ENCODE results near the gene ADAMTS9. TPM values are rescaled to one million over a fixed set of nuclear protein-coding genes. Genes with fewer than 3 reads are reported as not detected.

The ADAMTS9 gene
- total and polyA plus RNA-seq, 4 experiments from 2014 or later: not detected

DNA sequence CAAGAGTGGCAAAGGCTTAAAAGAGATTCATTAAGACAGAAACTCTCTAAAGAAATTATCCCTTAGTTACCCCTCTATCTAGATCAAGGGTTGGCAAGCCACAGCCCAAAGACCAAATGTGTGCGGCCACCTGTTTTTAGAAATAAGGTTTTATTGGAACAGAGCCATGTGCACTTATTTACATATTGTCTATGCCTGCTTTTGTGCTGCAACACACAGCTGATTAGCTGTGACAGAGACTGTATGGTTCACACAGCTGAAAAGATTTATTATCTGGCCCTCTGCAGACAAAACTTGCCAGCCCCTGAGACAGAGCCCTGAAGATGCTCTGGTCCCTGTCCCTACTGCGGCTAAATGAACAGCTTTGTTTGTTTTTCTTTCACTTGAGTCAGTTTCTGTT is 88.1 kb downstream of the ADAMTS9 start:
- ChIA-PET CTCF (ENCODE audit: partially characterized antibody) (no interaction called here), POLR2A (ENCODE audit: partially characterized antibody) (no interaction called here)
- intact Hi-C loops (cut with micrococcal nuclease): no loop called here

DNA sequence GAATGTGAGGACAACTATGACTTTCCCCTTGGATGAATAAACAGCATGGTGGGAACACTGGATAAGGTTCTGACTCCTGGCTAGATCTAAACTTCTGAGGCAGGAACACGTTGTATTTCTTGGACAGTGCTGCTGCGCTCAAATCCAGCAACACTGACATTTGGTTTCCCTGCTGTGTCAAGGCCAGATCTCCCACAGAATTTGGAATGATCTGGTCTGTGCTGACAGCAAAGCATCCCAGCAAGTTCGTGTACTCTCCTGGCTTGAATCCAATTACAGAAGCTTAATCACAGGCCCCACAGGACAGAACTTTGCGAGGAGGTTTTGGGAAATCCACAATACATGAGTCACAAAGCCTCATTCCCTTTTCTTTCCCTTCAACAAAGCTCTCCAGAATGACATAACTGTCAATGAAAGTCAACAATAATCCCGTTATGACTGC is 92.5 kb downstream of the ADAMTS9 start:
- intact Hi-C loops (cut with micrococcal nuclease): no loop called here
- ChIA-PET CTCF (ENCODE audit: partially characterized antibody) (no interaction called here), POLR2A (ENCODE audit: partially characterized antibody) (no interaction called here)
- no peak for DNase-seq
- Histone ChIP-seq H3K27ac (ENCODE audit: low read depth, low read length) (no peak overlapping the region), H3K27me3 (ENCODE audit: insufficient read depth, low read length) (no peaks in the 10 kb centered on the region), H3K36me3 (ENCODE audit: insufficient read depth, low read length) (no peaks in the 10 kb centered on the region), H3K4me3 (ENCODE audit: low read length in 2 of 2) (no peak overlapping the region), H3K9me3 (ENCODE audit: control insufficient read depth in 1 of 2, low read length in 2 of 2) (no peaks in the 10 kb centered on the region), H3K4me1 (ENCODE audit: insufficient read depth, low read length) (no peaks in the 10 kb centered on the region)
- Mint-ChIP-seq H3K27me3 (no peaks in the 10 kb centered on the region), H3K27ac (no peak overlapping the region), H3K9me3 (no peaks in the 10 kb centered on the region), H3K4me3 (no peak overlapping the region), H3K4me1 (no peaks in the 10 kb centered on the region), H3K36me3 (no peaks in the 10 kb centered on the region)

More for the DNA sequence above, 88.1 kb downstream of the ADAMTS9 start:
- Histone ChIP-seq H3K4me3 (ENCODE audit: low read length in 2 of 2) (no peak overlapping the region), H3K4me1 (ENCODE audit: insufficient read depth, low read length) (no peaks in the 10 kb centered on the region), H3K36me3 (ENCODE audit: insufficient read depth, low read length) (no peaks in the 10 kb centered on the region), H3K27ac (ENCODE audit: low read depth, low read length) (no peak overlapping the region), H3K27me3 (ENCODE audit: insufficient read depth, low read length) (no peaks in the 10 kb centered on the region), H3K9me3 (ENCODE audit: control insufficient read depth in 1 of 2, low read length in 2 of 2) (no peaks in the 10 kb centered on the region)
- Mint-ChIP-seq H3K27me3 (no peaks in the 10 kb centered on the region), H3K27ac (no peak overlapping the region), H3K36me3 (no peaks in the 10 kb centered on the region), H3K4me1 (no peaks in the 10 kb centered on the region), H3K9me3 (peaks cover 0 to 2% (median 0%) of the 10 kb centered on the region in 8 donors), H3K4me3 (no peak overlapping the region)
- DNase-seq: no peak

DNA sequence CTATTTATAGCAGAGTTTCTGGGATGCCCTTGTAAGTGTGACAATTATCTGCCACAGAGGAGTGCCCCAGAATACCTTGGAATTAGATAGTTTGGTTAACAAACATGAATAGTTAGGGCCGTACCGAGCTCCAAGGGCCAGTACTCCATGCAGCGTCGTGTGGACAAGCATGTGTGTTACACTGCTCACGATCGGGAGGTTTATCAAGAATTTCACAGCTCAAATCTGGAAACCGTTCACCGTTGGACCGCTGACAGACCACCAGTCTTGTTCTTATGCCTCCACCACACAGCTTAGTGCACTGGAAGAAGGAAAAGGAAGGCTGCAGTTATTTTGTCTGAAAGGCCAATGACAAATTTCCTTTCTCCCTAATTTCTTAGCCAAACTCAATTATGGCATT is 93.7 kb downstream of the ADAMTS9 start:
- no peak for DNase-seq
- H3K4me1 ChIP-seq (ENCODE audit: insufficient read depth, low read length): no peaks in the 10 kb centered on the region
- intact Hi-C loops (cut with micrococcal nuclease): no loop called here
- no peaks in the 10 kb centered on the region for H3K4me1 Mint-ChIP-seq
- no peaks in the 10 kb centered on the region for H3K27me3 Mint-ChIP-seq
- H3K4me3 Mint-ChIP-seq: no peak overlapping the region
- H3K9me3 ChIP-seq (ENCODE audit: control insufficient read depth in 1 of 2, low read length in 2 of 2): no peaks in the 10 kb centered on the region
- H3K27me3 ChIP-seq (ENCODE audit: insufficient read depth, low read length): no peaks in the 10 kb centered on the region
- H3K27ac ChIP-seq (ENCODE audit: low read depth, low read length): no peak overlapping the region
- ChIA-PET POLR2A (ENCODE audit: partially characterized antibody) (no interaction called here), CTCF (ENCODE audit: partially characterized antibody) (no interaction called here)
- H3K9me3 Mint-ChIP-seq: no peaks in the 10 kb centered on the region
- no peaks in the 10 kb centered on the region for H3K36me3 Mint-ChIP-seq
- H3K27ac Mint-ChIP-seq: no peak overlapping the region
- H3K36me3 ChIP-seq (ENCODE audit: insufficient read depth, low read length): no peaks in the 10 kb centered on the region
- no peak overlapping the region for H3K4me3 ChIP-seq (ENCODE audit: low read length in 2 of 2)

DNA sequence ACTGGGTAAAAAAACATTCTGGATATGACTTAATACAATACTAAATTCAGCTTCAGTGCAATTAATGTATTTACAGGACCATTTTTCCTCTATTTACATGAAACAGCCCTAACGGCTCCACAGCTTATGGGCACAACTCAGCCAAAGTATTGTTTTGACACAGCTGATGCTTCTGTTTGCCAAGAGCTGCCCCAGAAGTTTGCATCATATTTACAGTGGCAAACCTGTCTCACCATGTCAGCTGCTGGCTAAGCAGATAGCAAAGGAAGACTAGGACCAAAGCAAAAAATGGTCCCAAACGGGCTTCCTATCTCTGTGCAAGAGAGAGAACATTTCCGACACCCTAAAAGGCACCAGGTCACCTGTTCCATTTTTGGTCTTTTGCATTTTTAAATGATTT is 94.5 kb downstream of the ADAMTS9 start:
- Mint-ChIP-seq H3K9me3 (peaks cover 0 to 2% (median 0%) of the 10 kb centered on the region in 8 donors), H3K27me3 (no peaks in the 10 kb centered on the region), H3K4me1 (no peaks in the 10 kb centered on the region), H3K4me3 (no peak overlapping the region), H3K36me3 (no peaks in the 10 kb centered on the region), H3K27ac (no peak overlapping the region)
- CTCF ChIA-PET (ENCODE audit: partially characterized antibody): no interaction called here
- no peaks in the 10 kb centered on the region for H3K36me3 ChIP-seq (ENCODE audit: insufficient read depth, low read length)
- no peak overlapping the region for H3K27ac ChIP-seq (ENCODE audit: low read depth, low read length)
- POLR2A ChIA-PET (ENCODE audit: partially characterized antibody): no interaction called here
- no peak overlapping the region for H3K4me3 ChIP-seq (ENCODE audit: low read length in 2 of 2)
- no peaks in the 10 kb centered on the region for H3K27me3 ChIP-seq (ENCODE audit: insufficient read depth, low read length)
- intact Hi-C loops (cut with micrococcal nuclease): no loop called here
- H3K4me1 ChIP-seq (ENCODE audit: insufficient read depth, low read length): no peaks in the 10 kb centered on the region
- H3K9me3 ChIP-seq (ENCODE audit: control insufficient read depth in 1 of 2, low read length in 2 of 2): no peaks in the 10 kb centered on the region
- DNase-seq: no peak

DNA sequence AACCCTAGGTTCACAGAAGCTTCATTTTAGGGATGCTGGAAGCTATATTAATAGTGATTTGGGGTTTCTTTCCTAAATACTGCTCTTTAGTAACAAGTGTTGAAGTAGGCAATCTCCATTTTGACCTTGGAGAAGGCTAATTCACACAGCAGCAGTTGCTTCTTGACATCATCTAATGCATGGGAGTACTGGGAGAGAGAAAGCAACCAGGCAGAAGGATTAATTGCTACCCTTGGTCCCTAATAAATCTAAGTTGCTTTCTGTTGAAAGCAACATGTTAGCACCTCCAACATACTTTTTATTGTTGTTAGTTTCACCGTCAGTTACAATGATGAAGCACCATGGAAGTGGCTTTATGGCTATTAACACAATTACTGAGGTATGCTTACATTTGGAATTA is 96.2 kb downstream of the ADAMTS9 start:
- Histone ChIP-seq H3K27me3 (ENCODE audit: insufficient read depth, low read length) (no peaks in the 10 kb centered on the region), H3K4me1 (ENCODE audit: insufficient read depth, low read length) (no peaks in the 10 kb centered on the region), H3K27ac (ENCODE audit: low read depth, low read length) (no peak overlapping the region), H3K9me3 (ENCODE audit: control insufficient read depth in 1 of 2, low read length in 2 of 2) (no peaks in the 10 kb centered on the region), H3K4me3 (ENCODE audit: low read length in 2 of 2) (no peak overlapping the region), H3K36me3 (ENCODE audit: insufficient read depth, low read length) (no peaks in the 10 kb centered on the region)
- ChIA-PET CTCF (ENCODE audit: partially characterized antibody) (no interaction called here), POLR2A (ENCODE audit: partially characterized antibody) (no interaction called here)
- H3K27me3 Mint-ChIP-seq: no peaks in the 10 kb centered on the region
- H3K36me3 Mint-ChIP-seq: no peaks in the 10 kb centered on the region
- no peaks in the 10 kb centered on the region for H3K4me1 Mint-ChIP-seq
- H3K4me3 Mint-ChIP-seq: no peak overlapping the region
- H3K9me3 Mint-ChIP-seq: peaks cover 0 to 2% (median 0%) of the 10 kb centered on the region in 8 donors
- H3K27ac Mint-ChIP-seq: no peak overlapping the region
- intact Hi-C loops (cut with micrococcal nuclease): no loop called here
- no peak for DNase-seq

DNA sequence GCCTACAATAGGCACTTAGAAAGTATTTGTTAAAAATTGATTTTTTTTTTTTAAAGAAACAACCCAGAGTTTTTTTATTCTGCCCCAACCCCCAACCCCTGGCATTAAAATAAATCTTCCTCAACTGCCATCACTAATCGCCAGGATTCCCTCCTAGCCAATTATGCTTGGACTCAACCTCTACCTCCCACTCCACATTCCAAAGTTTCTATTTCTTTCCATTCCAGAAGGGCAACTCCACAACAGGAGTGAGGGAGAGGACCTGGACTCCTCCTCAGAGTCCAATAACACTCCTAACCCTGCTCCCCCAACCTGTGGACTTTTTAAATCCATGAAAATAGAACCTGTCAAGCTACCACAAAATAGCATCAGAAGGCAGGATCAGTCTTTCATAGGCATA is 99.4 kb downstream of the ADAMTS9 start:
- CTCF ChIA-PET (ENCODE audit: partially characterized antibody): no interaction called here
- H3K27me3 Mint-ChIP-seq: no peaks in the 10 kb centered on the region
- no peak for DNase-seq
- no peak overlapping the region for H3K27ac Mint-ChIP-seq
- Histone ChIP-seq H3K36me3 (ENCODE audit: insufficient read depth, low read length) (no peaks in the 10 kb centered on the region), H3K27me3 (ENCODE audit: insufficient read depth, low read length) (no peaks in the 10 kb centered on the region), H3K4me1 (ENCODE audit: insufficient read depth, low read length) (no peaks in the 10 kb centered on the region), H3K4me3 (ENCODE audit: low read length in 2 of 2) (no peak overlapping the region), H3K9me3 (ENCODE audit: control insufficient read depth in 1 of 2, low read length in 2 of 2) (no peaks in the 10 kb centered on the region), H3K27ac (ENCODE audit: low read depth, low read length) (no peak overlapping the region)
- intact Hi-C loops (cut with micrococcal nuclease): no loop called here
- H3K4me3 Mint-ChIP-seq: no peak overlapping the region
- POLR2A ChIA-PET (ENCODE audit: partially characterized antibody): no interaction called here
- H3K36me3 Mint-ChIP-seq: no peaks in the 10 kb centered on the region
- peaks cover 0 to 2% (median 0%) of the 10 kb centered on the region in 8 donors for H3K9me3 Mint-ChIP-seq
- H3K4me1 Mint-ChIP-seq: no peaks in the 10 kb centered on the region

DNA sequence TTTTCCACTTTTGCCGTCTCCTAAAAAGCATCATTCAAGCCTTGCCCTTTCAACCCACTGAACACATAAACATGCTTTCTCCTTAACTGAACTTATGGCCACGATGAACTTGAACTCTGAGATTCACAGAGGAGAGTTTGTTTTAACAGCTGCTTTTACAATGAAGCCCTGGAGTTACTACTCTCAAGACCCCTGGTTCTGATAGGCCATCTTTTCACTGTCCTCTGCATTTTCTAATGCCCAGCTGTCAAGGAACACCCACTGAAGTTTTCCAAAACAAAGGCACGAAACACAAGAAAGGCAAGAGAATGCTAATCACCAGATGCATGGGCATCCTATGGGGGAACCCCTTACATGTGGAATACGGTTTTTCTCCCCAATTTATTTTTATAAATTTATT is 100.8 kb downstream of the ADAMTS9 start:
- Mint-ChIP-seq H3K4me1 (no peaks in the 10 kb centered on the region), H3K27me3 (no peaks in the 10 kb centered on the region), H3K36me3 (no peaks in the 10 kb centered on the region), H3K9me3 (peaks cover 0 to 2% (median 0%) of the 10 kb centered on the region in 8 donors), H3K4me3 (no peak overlapping the region), H3K27ac (no peak overlapping the region)
- ChIA-PET POLR2A (ENCODE audit: partially characterized antibody) (no interaction called here), CTCF (ENCODE audit: partially characterized antibody) (no interaction called here)
- H3K27me3 ChIP-seq (ENCODE audit: insufficient read depth, low read length): no peaks in the 10 kb centered on the region
- no peaks in the 10 kb centered on the region for H3K36me3 ChIP-seq (ENCODE audit: insufficient read depth, low read length)
- intact Hi-C loops (cut with micrococcal nuclease): no loop called here
- no peak overlapping the region for H3K4me3 ChIP-seq (ENCODE audit: low read length in 2 of 2)
- no peaks in the 10 kb centered on the region for H3K9me3 ChIP-seq (ENCODE audit: control insufficient read depth in 1 of 2, low read length in 2 of 2)
- H3K27ac ChIP-seq (ENCODE audit: low read depth, low read length): no peak overlapping the region
- DNase-seq: no peak
- no peaks in the 10 kb centered on the region for H3K4me1 ChIP-seq (ENCODE audit: insufficient read depth, low read length)

DNA sequence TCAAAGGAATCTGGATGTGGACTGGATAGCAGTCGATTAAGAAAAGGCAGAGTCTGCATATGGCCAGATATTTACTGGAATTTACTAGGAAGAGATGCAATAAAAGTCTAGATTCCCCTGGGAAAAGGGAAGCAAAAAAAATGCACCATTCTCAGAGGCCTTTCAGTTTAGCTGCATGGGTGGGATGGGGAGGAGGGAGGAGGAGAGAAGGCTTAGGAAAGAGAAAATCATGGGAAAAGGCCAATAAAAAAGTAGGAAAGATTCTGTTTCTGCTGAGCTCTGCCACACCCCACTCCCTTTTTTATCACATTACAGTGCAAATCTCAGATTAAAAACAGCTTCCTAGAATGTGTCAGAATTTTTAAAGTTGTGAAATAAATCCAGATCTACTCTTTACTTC is 103.6 kb downstream of the ADAMTS9 start:
- DNase-seq: no peak
- no peaks in the 10 kb centered on the region for H3K4me1 ChIP-seq (ENCODE audit: insufficient read depth, low read length)

More for the DNA sequence above, 103.6 kb downstream of the ADAMTS9 start:
- CTCF ChIA-PET (ENCODE audit: partially characterized antibody): no interaction called here
- Histone ChIP-seq H3K27ac (ENCODE audit: low read depth, low read length) (no peak overlapping the region), H3K36me3 (ENCODE audit: insufficient read depth, low read length) (no peaks in the 10 kb centered on the region), H3K27me3 (ENCODE audit: insufficient read depth, low read length) (no peaks in the 10 kb centered on the region), H3K9me3 (ENCODE audit: control insufficient read depth in 1 of 2, low read length in 2 of 2) (no peaks in the 10 kb centered on the region), H3K4me3 (ENCODE audit: low read length in 2 of 2) (no peak overlapping the region)
- no peaks in the 10 kb centered on the region for H3K36me3 Mint-ChIP-seq
- intact Hi-C loops (cut with micrococcal nuclease): no loop called here
- no peaks in the 10 kb centered on the region for H3K27me3 Mint-ChIP-seq
- no peaks in the 10 kb centered on the region for H3K4me1 Mint-ChIP-seq
- H3K27ac Mint-ChIP-seq: no peak overlapping the region
- POLR2A ChIA-PET (ENCODE audit: partially characterized antibody): no interaction called here
- H3K4me3 Mint-ChIP-seq: no peak overlapping the region
- peaks cover 0 to 2% (median 0%) of the 10 kb centered on the region in 8 donors for H3K9me3 Mint-ChIP-seq

Measured in CD4-positive, alpha-beta memory T cell (primary cell).